Uterus (tissue), 4 donors: Measurements from ENCODE around the gene SUFU. TPM values are rescaled to one million over a fixed set of nuclear protein-coding genes. Genes with fewer than 3 reads are reported as not detected.

ENCODE experiments used
- DNase-seq, 2 donors: peaks; one replicate each; pipeline ENCODE4 v3.0.0-alpha.2; 2019 to 2020
- H3K27ac ChIP-seq, 2 donors: fragments of 200-600 bp; sonication (generic); 1 replicate in 1 of 2; 2 replicates in 1 of 2; pipeline ENCODE4 v1.5.1; 2016 to 2018
- H3K27me3 ChIP-seq, 2 donors: fragments of 200-600 bp; sonication (generic); one replicate each; pipeline ENCODE4 v1.5.1; 2018 to 2019; ENCODE audit warnings: control low read depth in 1 of 2
- H3K36me3 ChIP-seq, 2 donors: fragments of 200-600 bp; sonication (generic); one replicate each; pipeline ENCODE4 v1.5.1; 2019; ENCODE audit warnings: control low read depth in 1 of 2
- H3K4me1 ChIP-seq, 2 donors: fragments of 200-600 bp; sonication (generic); one replicate each; pipeline ENCODE4 v1.5.1; 2018 to 2019; ENCODE audit warnings: control low read depth in 1 of 2
- H3K4me3 ChIP-seq, 2 donors: fragments of 200-600 bp; sonication (generic); 1 replicate in 1 of 2; 2 replicates in 1 of 2; pipeline ENCODE4 v1.5.1; 2018 to 2019; ENCODE audit warnings: mild to moderate bottlenecking in 1 of 2
- H3K9me3 ChIP-seq, 2 donors: fragments of 200-600 bp; sonication (generic); one replicate each; pipeline ENCODE4 v1.5.1; 2019; ENCODE audit warnings: control low read depth in 1 of 2
- CTCF ChIP-seq, 4 experiments: fragments of 200-600 bp in 2 of 4; fragments of 450-650 bp in 2 of 4; sonication (generic) in 2 of 4; IDR thresholded peaks; one replicate each; pipeline ENCODE4 v1.5.1; 2016 to 2019; ENCODE audit warnings: antibody characterized with exemption in 4 of 4, mild to moderate bottlenecking in 2 of 4, moderate library complexity in 1 of 4
- POLR2A ChIP-seq, 2 donors: fragments of 450-650 bp; IDR thresholded peaks; one replicate each; pipeline ENCODE4 v1.6.1; 2016; ENCODE audit warnings: antibody characterized with exemption in 2 of 2, mild to moderate bottlenecking in 1 of 2, moderate library complexity in 1 of 2
- intact Hi-C: fragments of 100-400 bp; cut with DNase I; formaldehyde crosslinking; loops from one replicate; pipeline ENCODE4 v1.15.1; 2023; ENCODE audit warnings: low total_unique reads
- total RNA-seq, 4 donors: library from RNA; depleted of rRNA in 3 of 4; stranded (reverse); fragments of >200 nt in 3 of 4; gene quantifications; one replicate each; pipeline versions ENCODE4 v1.1.0 to v1.2.4, GENCODE V29; 2014 to 2023
- donor health status: DM: yes; HTN: yes; CAD: no.

SUFU gene
- total RNA-seq, 4 donors from 2014 or later = 2.8 to 20.7 (median 12.3) TPM

GRCh38 chr10:102557569-102557968 lies 53.8 kb downstream of the SUFU start:
- Histone ChIP-seq H3K4me3 (no peak overlapping the region), H3K9me3 (no peaks in the 10 kb centered on the region), H3K4me1 (no peaks in the 10 kb centered on the region), H3K27me3 (no peaks in the 10 kb centered on the region), H3K27ac (no peak overlapping the region), H3K36me3 (no peaks in the 10 kb centered on the region)
- intact Hi-C loops = no loop called here
- DNase-seq = no peak
- TF ChIP-seq POLR2A (IDR thresholded peaks at IDR 0.05) (no peak), CTCF (IDR thresholded peaks at IDR 0.05) (no peak)

- H3K27ac ChIP-seq = no peak overlapping the region
- intact Hi-C loops = no loop called here
- no peaks in the 10 kb centered on the region for H3K36me3 ChIP-seq
- DNase-seq = no peak
- no peak overlapping the region for H3K4me3 ChIP-seq
- no peaks in the 10 kb centered on the region for H3K4me1 ChIP-seq
- TF ChIP-seq POLR2A (IDR thresholded peaks at IDR 0.05) = no peak
- no peak for TF ChIP-seq CTCF (IDR thresholded peaks at IDR 0.05)
- no peaks in the 10 kb centered on the region for H3K9me3 ChIP-seq
- H3K27me3 ChIP-seq = no peaks in the 10 kb centered on the region
These were observed 56.0 kb downstream of the SUFU start for GRCh38 chr10:102559764-102560163.

GRCh38 chr10:102564209-102564834 lies 60.5 kb downstream of the SUFU start:
- DNase-seq = no peak
- no peak for TF ChIP-seq POLR2A (IDR thresholded peaks at IDR 0.05)
- no peak for TF ChIP-seq CTCF (IDR thresholded peaks at IDR 0.05)
- intact Hi-C loops = no loop called here
- Histone ChIP-seq H3K27me3 (no peaks in the 10 kb centered on the region), H3K4me1 (no peaks in the 10 kb centered on the region), H3K27ac (no peak overlapping the region), H3K4me3 (no peak overlapping the region), H3K36me3 (no peaks in the 10 kb centered on the region), H3K9me3 (no peaks in the 10 kb centered on the region)

- DNase-seq = no peak
- H3K9me3 ChIP-seq = no peaks in the 10 kb centered on the region
- no peaks in the 10 kb centered on the region for H3K4me1 ChIP-seq
- no peaks in the 10 kb centered on the region for H3K36me3 ChIP-seq
- intact Hi-C loops = no loop called here
- no peak overlapping the region for H3K27ac ChIP-seq
- TF ChIP-seq POLR2A (IDR thresholded peaks at IDR 0.05) (no peak), CTCF (IDR thresholded peaks at IDR 0.05) (no peak)
- no peaks in the 10 kb centered on the region for H3K27me3 ChIP-seq
- H3K4me3 ChIP-seq = no peak overlapping the region
These were observed 62.0 kb downstream of the SUFU start for GRCh38 chr10:102565793-102566192.

- no peaks in the 10 kb centered on the region for H3K4me1 ChIP-seq
- no peaks in the 10 kb centered on the region for H3K36me3 ChIP-seq
- intact Hi-C loops = no loop called here
- no peaks in the 10 kb centered on the region for H3K9me3 ChIP-seq
- H3K4me3 ChIP-seq = no peak overlapping the region
- DNase-seq = no peak
- TF ChIP-seq POLR2A (IDR thresholded peaks at IDR 0.05) = no peak
- no peak for TF ChIP-seq CTCF (IDR thresholded peaks at IDR 0.05)
- no peak overlapping the region for H3K27ac ChIP-seq
- no peaks in the 10 kb centered on the region for H3K27me3 ChIP-seq
These were observed 75.0 kb downstream of the SUFU start for GRCh38 chr10:102578782-102579181.
